PC-9 (cell line): ENCODE results near the gene FGFR2. TPM values are rescaled to one million over a fixed set of nuclear protein-coding genes. Genes with fewer than 3 reads are reported as not detected.

Source experiments
- BruUV-seq: library from RNA; stranded (reverse); fragments of 400-500 nt; replicated peaks from 2 replicates; lab custom pipeline; 2021; lab: Mats Ljungman, UMichigan
- CTCF ChIA-PET: fragments of 300-600 bp; sonication (Branson Sonifier 250); formaldehyde crosslinking; loops from one replicate; lab custom pipeline; 2022; ENCODE audit warnings: antibody characterized with exemption; lab: Charles Lee
- POLR2A ChIA-PET: fragments of 300-600 bp; sonication (Branson Sonifier 250); formaldehyde crosslinking; loops from one replicate; lab custom pipeline; 2022; ENCODE audit warnings: antibody characterized with exemption; ENCODE audit not compliant: unreplicated experiment; lab: Charles Lee
- DNase-seq, 2 experiments: peaks; one replicate each; pipeline versions ENCODE4 v3.0.0 to v3.0.0-alpha.2; 2015 to 2022; ENCODE audit warnings: mixed read lengths in 1 of 2
- H2AFZ ChIP-seq: fragments of 200-600 bp; sonication (generic); 2 replicates; pipeline ENCODE4 v1.8.1; 2017; ENCODE audit warnings: antibody characterized with exemption
- H3F3A ChIP-seq: fragments of 200-600 bp; sonication (generic); 2 replicates; pipeline ENCODE4 v1.8.1; 2017; ENCODE audit warnings: antibody characterized with exemption, mild to moderate bottlenecking, low read depth; ENCODE audit not compliant: insufficient read depth
- H3K27ac ChIP-seq: fragments of 200-600 bp; sonication (generic); 2 replicates; pipeline ENCODE4 v1.6.1; 2016; ENCODE audit warnings: mixed run types
- H3K27me3 ChIP-seq: fragments of 200-600 bp; sonication (generic); 2 replicates; pipeline ENCODE4 v1.6.1; 2016; ENCODE audit warnings: low read depth, mixed run types; ENCODE audit not compliant: insufficient read depth
- H3K36me3 ChIP-seq: fragments of 200-600 bp; sonication (generic); 2 replicates; pipeline ENCODE4 v1.6.1; 2016; ENCODE audit warnings: low read depth, mixed run types
- H3K4me1 ChIP-seq: fragments of 200-600 bp; sonication (generic); replicated peaks from 2 replicates; pipeline ENCODE4 v1.6.1; 2016; ENCODE audit warnings: mixed run types; ENCODE audit not compliant: insufficient read depth
- H3K4me2 ChIP-seq: fragments of 200-600 bp; sonication (generic); 2 replicates; pipeline ENCODE4 v1.6.1; 2017; ENCODE audit warnings: mixed run types
- H3K4me3 ChIP-seq: fragments of 200-600 bp; sonication (generic); 2 replicates; pipeline ENCODE4 v1.6.1; 2016; ENCODE audit warnings: mixed run types
- H3K79me2 ChIP-seq: fragments of 200-600 bp; sonication (generic); 2 replicates; pipeline ENCODE4 v1.6.1; 2017; ENCODE audit warnings: low read depth, mixed run types
- H3K9me2 ChIP-seq: fragments of 200-600 bp; sonication (generic); 2 replicates; pipeline ENCODE4 v1.8.1; 2017; ENCODE audit warnings: mild to moderate bottlenecking; ENCODE audit not compliant: insufficient read depth
- H3K9me3 ChIP-seq: fragments of 200-600 bp; sonication (generic); 2 replicates; pipeline ENCODE4 v1.8.1; 2016; ENCODE audit warnings: low read depth; ENCODE audit not compliant: insufficient read depth
- H4K20me1 ChIP-seq: fragments of 200-600 bp; sonication (generic); 2 replicates; pipeline ENCODE4 v1.8.1; 2017; ENCODE audit not compliant: insufficient read depth
- CTCF ChIP-seq: fragments of 200-600 bp; sonication (generic); conservative IDR thresholded peaks from 2 replicates; pipeline ENCODE4 v1.6.1; 2017; ENCODE audit warnings: mixed run types, antibody characterized with exemption, mild to moderate bottlenecking, moderate library complexity
- EZH2 ChIP-seq: fragments of 200-600 bp; sonication (generic); IDR thresholded peaks from 2 replicates; pipeline ENCODE4 v1.8.0; 2017; ENCODE audit warnings: antibody characterized with exemption, low read depth
- intact Hi-C: fragments of 100-400 bp; cut with micrococcal nuclease; formaldehyde crosslinking; loops from one replicate; pipeline ENCODE4 v1.10.0; 2022; ENCODE audit not compliant: unreplicated experiment
- total RNA-seq: library from RNA; stranded (reverse); gene quantifications from 2 replicates; pipeline ENCODE4 v1.2.3, GENCODE V29; 2021

The FGFR2 gene
- total RNA-seq, 1 experiment from 2014 or later: not detected

GRCh38 chr10:121628859-121629258, 30.6 kb upstream of the FGFR2 start:
- Histone ChIP-seq H3K4me2 (no peak overlapping the region), H3K4me1 (no peaks in the 10 kb centered on the region), H3K79me2 (no peaks in the 10 kb centered on the region), H3K36me3 (no peaks in the 10 kb centered on the region), H4K20me1 (no peaks in the 10 kb centered on the region), H3K9me3 (no peaks in the 10 kb centered on the region), H2AFZ (no peak overlapping the region), H3K9me2 (no peaks in the 10 kb centered on the region), H3K4me3 (no peak overlapping the region), H3F3A (no peaks in the 10 kb centered on the region), H3K27me3 (peaks cover 74% of the 10 kb centered on the region), H3K27ac (no peak overlapping the region)
- CTCF ChIA-PET: no interaction called here
- TF ChIP-seq EZH2 (no peak), CTCF (no peak)
- POLR2A ChIA-PET: no interaction called here
- DNase-seq: no peak
- intact Hi-C loops: no loop called here
- no TSS peak for BruUV-seq

GRCh38 chr10:121627876-121628581, 29.8 kb upstream of the FGFR2 start:
- POLR2A ChIA-PET: no interaction called here
- no peak overlapping the region for H3K4me2 ChIP-seq
- H3K27me3 ChIP-seq: peaks cover 80% of the 10 kb centered on the region

GRCh38 chr10:121624836-121625486, 26.7 kb upstream of the FGFR2 start:
- no peaks in the 10 kb centered on the region for H4K20me1 ChIP-seq
- TF ChIP-seq CTCF (no peak), EZH2 (no peak)
- H3K4me3 ChIP-seq: no peak overlapping the region
- no peaks in the 10 kb centered on the region for H3K79me2 ChIP-seq
- no peak for DNase-seq
- H3K4me1 ChIP-seq: no peaks in the 10 kb centered on the region
- no peak overlapping the region for H3K27ac ChIP-seq
- CTCF ChIA-PET: no interaction called here
- H3K9me3 ChIP-seq: no peaks in the 10 kb centered on the region
- H3K9me2 ChIP-seq: no peaks in the 10 kb centered on the region
- H3K4me2 ChIP-seq: no peak overlapping the region
- no peaks in the 10 kb centered on the region for H3K36me3 ChIP-seq
- peaks cover 65% of the 10 kb centered on the region for H3K27me3 ChIP-seq
- no TSS peak for BruUV-seq
- POLR2A ChIA-PET: no interaction called here
- no peaks in the 10 kb centered on the region for H3F3A ChIP-seq
- intact Hi-C loops: no loop called here
- no peak overlapping the region for H2AFZ ChIP-seq

More at GRCh38 chr10:121627876-121628581, 29.8 kb upstream of the FGFR2 start:
- no peaks in the 10 kb centered on the region for H3K4me1 ChIP-seq
- H3F3A ChIP-seq: no peaks in the 10 kb centered on the region
- no peaks in the 10 kb centered on the region for H3K36me3 ChIP-seq
- CTCF ChIA-PET: no interaction called here
- H2AFZ ChIP-seq: no peak overlapping the region
- no peak for TF ChIP-seq CTCF
- no peak for TF ChIP-seq EZH2
- H3K9me2 ChIP-seq: no peaks in the 10 kb centered on the region
- intact Hi-C loops: no loop called here
- no peak overlapping the region for H3K4me3 ChIP-seq
- DNase-seq: no peak
- no peaks in the 10 kb centered on the region for H3K79me2 ChIP-seq
- no peak overlapping the region for H3K27ac ChIP-seq
- H3K9me3 ChIP-seq: no peaks in the 10 kb centered on the region
- no peaks in the 10 kb centered on the region for H4K20me1 ChIP-seq
- no TSS peak for BruUV-seq
